Inflammatory macrophage (primary cell): Measurements from ENCODE around the gene LAMC3.

Experiments used
- DNase-seq, 2 donors: peaks; one replicate each; pipeline ENCODE4 v3.0.0-alpha.2; 2020 to 2022

Gene LAMC3

GRCh38 chr9:131013015-131013755 is 4.2 kb downstream of the LAMC3 start:
- no peak for DNase-seq

DNA sequence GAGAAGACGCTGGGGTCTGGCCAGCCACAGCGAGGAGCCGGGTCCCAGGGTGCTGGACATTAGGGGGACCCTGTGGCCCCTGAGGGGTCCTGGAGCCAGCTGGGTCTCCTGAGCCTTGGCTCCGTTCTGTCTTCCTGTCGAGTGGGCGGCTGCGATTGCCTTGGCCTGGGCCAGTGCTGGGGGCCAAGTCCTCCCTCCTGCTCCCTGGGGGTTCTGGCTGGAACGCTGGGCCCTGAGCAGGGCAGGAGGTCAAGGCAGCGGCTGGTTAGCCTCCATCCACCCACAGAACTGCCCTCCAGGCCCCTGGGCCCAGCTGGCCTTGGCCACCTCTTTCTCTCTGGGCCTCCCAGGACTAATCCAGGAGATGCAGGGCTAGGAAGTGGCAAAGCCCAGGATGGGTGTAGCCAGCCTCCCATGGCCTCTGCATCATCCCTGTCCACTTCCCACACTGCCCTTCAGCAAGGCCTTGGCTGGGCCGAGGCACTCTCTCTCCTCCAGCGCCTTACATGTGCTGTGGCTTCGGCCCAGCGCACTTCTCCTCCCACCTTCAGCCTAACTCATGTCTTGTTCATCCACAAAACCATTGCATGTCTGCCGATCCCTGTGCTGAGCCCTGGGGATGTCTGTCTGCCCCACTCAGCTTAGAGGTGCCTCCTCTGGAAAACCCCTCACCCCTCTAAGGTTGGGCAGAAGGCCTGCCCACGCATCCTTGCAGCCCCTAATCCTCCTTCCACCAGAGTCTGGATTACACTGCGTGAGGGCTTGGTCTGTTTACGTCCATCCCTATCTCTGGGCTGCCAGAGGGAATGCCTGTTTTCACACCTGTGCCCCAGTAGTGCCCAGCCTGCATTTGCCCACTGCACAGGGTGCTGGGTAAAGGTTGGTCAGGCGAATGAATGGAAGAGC is 5.0 kb downstream of the LAMC3 start:
- no peak for DNase-seq

- no peak for DNase-seq
These were observed 6.1 kb downstream of the LAMC3 start for GRCh38 chr9:131015112-131015511.

DNA sequence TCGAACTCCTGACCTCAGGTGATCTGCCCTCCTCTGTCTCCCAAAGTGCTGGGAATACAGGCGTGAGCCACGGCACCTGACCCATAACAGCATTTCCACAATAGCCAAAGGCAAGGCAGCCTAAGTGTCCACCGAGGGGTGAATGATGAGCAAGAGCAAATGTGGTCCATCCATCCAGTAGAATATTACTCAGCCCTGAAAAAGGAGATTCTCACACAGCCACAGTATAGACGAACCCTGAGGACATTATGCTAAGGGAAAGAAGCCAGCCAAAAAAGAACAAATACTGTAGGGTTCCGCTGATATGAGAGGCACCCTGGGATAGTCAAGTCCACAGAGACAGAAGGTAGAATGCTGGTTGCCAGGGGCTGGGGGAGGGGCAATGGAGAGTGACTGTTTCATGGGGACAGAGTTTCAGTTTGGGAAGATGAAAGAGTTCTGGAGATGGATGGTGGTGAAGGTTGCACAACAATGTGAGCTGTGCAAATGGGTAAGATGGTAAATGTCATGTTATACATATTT is 7.0 kb downstream of the LAMC3 start:
- no peak for DNase-seq

DNA sequence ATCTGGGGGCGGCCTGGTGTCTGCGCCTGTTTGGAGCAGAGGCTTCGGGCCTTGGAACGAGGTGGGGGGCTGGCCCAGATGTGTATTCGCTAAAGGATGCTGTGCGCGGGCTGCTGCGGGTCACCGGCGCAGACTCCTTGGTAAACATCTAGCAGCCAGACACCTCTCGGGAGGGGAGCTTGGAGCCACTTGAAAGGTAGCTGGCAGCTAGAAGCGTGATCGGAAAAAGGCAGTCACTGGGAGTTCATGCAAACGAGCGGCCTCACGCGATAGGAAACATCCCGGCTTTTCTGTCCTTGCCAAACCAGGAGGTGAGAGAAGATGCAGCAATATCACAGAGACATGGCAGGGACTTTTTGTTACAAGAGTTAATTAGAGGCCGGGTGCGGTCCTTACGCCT is 8.1 kb downstream of the LAMC3 start:
- DNase-seq, result no peak

DNA sequence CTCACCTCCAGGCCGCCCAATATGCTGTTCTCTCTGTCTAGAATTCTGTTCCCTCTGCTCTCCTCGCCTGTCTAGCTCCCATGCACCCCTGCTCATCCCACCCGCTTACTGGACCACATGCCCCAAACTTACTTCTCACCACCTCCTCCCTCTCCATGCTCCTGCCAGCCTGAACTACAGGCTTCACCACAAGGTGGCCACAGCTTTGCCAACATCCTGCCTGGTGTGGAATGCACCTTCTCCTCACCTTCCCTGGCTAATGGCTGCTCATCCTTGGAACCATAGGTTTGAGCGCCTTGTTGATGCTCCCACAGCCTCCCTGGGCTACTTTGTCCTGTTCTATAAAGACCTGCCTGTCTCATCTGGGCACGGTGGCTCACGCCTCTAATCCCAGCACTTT is 9.6 kb downstream of the LAMC3 start:
- no peak for DNase-seq

- no peak for DNase-seq
These were observed 10.6 kb downstream of the LAMC3 start for GRCh38 chr9:131019388-131020239.

DNA sequence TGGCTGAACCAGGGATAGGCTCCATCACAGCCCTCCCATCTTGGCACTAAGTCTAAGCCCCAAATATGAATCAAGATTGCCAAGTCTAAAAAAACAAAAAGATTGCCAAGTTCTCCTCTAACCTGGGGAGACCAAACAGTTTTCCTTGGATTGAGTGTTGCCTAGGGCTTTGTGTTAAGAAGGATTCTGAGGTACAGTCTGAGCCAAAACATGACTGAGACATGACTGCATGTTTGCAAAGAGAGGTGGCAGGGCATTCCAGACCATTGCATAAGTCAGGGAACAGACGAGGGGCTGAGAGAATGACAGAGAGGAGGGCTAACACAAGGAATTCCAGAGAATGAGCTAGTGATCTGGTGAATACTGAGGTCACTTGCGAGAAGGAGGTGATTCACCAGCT is 11.4 kb downstream of the LAMC3 start:
- DNase-seq, result no peak

DNA sequence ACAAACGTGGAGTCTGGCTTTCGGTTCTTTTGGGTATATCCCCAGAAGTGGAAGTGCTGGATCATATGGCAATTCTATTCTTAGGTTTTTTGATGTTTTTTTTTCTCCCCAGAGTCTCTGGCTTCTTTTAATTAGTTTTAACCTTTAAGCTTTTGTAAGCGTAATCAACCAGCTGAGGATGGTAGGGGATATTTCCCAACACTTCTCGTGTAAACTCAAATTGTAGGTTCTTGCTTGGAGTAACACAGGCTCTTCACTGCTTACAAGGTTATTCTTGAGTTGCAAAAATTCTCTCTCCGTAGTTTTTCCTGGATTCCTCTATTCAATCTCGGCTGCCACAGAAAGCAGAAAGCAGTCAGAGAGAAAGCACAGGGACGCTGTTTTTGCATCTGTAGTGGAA is 11.9 kb downstream of the LAMC3 start:
- DNase-seq, result no peak

- no peak for DNase-seq
These were observed 12.8 kb downstream of the LAMC3 start for GRCh38 chr9:131021785-131022184.

DNA sequence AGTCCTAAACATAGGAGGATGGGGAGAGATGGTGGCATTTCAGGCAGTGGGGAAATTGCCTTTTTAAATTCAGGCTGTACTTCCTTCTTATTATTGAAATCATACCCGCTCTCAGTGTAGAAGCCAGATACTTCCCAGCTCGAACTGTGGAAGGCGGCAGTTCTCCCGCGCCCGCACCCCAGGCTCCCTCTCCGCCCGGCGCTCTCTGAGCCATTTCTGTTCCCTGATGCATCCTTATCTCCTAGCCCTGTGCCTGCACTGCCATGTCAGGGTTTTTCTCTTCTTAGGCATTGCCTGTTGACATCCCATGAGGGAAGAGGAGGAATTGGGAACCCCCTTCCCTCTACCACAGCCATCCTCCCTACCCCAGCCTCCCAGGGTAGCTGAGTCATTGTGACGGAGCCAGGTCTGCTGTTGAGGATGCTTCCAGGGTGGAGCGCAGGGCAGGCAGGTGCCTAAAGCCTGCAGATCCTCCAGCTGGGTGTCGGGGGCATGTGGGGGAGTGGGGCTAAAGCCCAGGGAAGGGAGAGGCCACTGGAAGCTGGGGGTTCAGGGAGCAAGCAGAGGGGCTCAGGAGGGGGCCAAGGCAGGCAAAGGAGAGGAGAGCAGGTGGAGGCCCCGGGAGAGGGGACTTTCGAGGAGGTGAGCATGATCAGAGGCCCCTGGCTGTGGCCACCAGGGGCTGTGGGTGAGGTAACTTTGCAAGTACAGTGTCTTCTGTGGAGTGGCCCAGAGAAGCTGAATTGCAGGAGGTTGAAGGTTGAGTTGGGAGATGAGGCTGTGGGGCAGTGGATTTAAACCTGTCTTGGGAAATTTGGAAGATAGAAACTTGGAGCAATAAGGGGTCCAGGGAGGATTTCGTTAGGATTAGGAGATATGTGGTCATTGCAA is 16.2 kb downstream of the LAMC3 start:
- no peak for DNase-seq

- DNase-seq, result no peak
These were observed 17.2 kb downstream of the LAMC3 start for GRCh38 chr9:131025953-131026858.

DNA sequence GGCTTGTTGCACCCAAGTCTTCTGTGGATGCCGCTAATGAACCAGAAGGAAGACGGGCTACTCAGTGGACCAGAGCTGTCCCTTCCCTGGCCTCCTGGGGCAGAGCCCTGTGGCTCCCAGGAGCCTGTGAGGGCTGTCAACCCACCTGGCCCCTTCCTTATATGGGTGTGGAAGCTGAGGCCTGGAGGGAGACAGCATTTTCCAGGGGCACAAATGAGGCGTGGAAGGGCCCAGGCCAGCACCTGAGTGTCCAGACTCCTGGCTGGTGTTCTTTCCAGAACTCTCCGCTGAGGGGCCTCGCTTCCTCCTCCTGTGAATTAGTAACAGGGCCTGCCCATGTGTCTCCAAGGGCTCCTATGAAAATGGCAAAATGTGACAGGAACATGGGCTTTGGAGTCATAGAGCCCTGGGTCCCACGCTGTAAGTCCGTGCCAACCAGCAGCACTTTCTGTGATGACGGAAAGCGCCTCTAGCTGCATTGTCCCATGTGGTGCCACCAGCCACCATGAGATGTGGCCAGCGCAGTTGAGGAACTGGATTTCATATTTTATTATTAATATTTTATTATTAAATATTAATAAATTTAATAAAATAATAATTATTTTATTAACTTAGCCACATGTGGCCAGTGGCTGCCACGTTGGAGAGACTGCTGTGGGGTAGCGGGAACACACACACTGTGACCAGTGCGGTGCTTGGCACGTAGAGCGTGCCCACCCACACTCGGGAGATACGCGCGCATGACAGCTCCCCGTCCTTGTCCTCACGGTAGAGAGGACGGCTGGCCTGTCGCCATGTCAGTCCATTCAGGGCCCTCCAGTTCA is 18.3 kb downstream of the LAMC3 start:
- DNase-seq, result no peak

GRCh38 chr9:131027872-131028179 is 18.9 kb downstream of the LAMC3 start:
- DNase-seq, result no peak

- no peak for DNase-seq
These were observed 19.4 kb downstream of the LAMC3 start for GRCh38 chr9:131028221-131028884.

- DNase-seq, result no peak
These were observed 20.1 kb downstream of the LAMC3 start for GRCh38 chr9:131028931-131029573.

GRCh38 chr9:131029574-131029952 is 20.6 kb downstream of the LAMC3 start:
- no peak for DNase-seq

- DNase-seq, result no peak
These were observed 21.4 kb downstream of the LAMC3 start for GRCh38 chr9:131030239-131031004.
